ENCODE measurements around the gene SYNDIG1L. TPM values are rescaled to one million over a fixed set of nuclear protein-coding genes. Genes with fewer than 3 reads are reported as not detected.
"Not testable (repeated sequence)": the region's sequence is repeated elsewhere in the genome, so short reads cannot be mapped to it uniquely, and the experiment has no call there.

SYNDIG1L gene
- not detected for polyA plus RNA-seq (2013, experiment 1 of 2; ENCODE audit: insufficient read length)
- polyA plus RNA-seq (2013, experiment 2 of 2; ENCODE audit: insufficient read length), result not detected

- no peak for DNase-seq
Measured at GRCh38 chr14:74426202-74426582, at the start of gene SYNDIG1L. TSS of gene SYNDIG1L (minus strand) at chr14:74426210. CDS start at chr14:74409744, 16,466 bp downstream.

- DNase-seq, result peak; percentile 63
Measured at GRCh38 chr14:74475678-74476077, 49.7 kb upstream of the SYNDIG1L start.

DNA sequence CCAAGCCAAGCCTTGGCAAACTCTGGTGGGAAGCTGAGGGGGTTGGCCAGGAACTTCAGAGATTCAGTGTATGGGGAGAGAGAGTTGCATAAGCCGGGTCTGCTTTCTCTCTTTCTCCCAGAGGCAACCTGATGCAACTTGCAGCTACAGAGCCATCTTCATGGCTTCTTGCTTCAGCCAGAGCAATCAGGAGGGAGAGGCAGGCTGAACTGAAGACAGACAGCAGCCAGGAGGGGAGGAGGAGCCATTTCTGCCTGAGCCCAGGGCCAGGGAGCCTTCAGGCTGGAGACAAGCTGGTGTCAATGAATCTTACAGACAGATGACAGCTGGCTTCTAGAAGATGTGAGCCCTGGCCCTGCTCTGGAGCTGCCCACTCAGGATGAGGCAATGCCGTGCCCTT lies 48.4 kb upstream of the SYNDIG1L start:
- no peak for DNase-seq

DNA sequence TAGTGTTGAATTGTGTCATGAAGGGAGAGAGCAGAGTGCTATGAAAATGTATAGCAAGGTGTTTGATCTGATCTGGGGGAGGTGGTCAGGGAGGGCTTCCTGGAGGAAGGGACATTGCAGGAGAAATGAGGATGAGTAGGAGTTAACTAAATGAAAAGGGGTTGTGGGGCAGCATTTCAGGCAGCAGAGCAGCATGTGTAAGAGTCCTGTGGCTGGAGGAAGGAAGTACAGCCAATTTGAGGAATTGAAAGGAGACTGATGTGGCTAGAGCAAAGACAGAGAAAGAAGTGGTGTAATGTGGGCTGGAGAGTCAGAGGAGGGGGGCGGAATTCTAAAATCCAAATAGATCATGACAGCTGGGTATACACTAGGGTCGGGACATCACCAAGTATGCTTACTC lies 46.6 kb upstream of the SYNDIG1L start:
- no peak for DNase-seq

- no peak for DNase-seq
Measured at GRCh38 chr14:74469548-74470518, 43.8 kb upstream of the SYNDIG1L start.

- DNase-seq, result no peak
Measured at GRCh38 chr14:74468513-74468912, 42.5 kb upstream of the SYNDIG1L start.

DNA sequence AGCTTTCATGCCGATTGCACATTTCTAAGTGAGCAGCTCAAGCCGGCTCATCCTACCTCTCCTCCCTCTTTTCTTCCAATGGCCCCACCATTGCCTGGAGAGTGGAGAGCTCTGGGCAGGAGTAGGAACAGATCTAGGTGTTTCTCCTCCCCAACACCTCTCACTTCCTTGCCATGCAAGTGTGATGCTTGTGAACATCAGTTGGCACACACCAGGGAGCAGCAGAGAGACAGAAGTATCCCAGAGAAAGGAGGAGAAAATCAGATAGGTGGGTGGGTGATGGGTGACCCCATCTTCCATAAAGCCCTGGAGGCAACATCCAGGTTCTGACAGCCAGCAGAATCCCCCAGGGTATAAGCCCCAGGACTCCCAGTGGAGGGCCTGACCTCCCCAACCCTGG lies 39.3 kb upstream of the SYNDIG1L start:
- no peak for DNase-seq

- DNase-seq, result no peak
Measured at GRCh38 chr14:74464785-74465184, 38.8 kb upstream of the SYNDIG1L start.

DNA sequence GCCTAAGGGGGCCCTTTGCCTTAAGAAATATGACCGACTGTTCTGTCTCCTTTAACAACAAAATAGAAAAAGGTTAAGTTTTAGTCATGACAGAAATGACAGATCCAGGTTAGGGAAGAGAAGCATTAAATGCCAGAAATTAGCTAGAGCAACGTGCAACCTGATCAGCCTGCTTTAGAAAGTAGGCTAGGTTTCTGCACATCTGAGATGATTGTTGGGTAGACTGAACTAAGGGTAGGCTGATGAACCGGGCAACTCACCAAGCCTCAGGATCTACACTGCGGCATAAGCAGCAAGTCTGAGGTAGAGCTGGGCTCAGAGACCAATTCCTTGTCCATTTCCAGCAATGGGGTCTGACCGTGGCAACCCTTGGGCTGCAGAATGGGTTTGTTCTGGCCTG lies 37.7 kb upstream of the SYNDIG1L start:
- DNase-seq, result no peak

DNA sequence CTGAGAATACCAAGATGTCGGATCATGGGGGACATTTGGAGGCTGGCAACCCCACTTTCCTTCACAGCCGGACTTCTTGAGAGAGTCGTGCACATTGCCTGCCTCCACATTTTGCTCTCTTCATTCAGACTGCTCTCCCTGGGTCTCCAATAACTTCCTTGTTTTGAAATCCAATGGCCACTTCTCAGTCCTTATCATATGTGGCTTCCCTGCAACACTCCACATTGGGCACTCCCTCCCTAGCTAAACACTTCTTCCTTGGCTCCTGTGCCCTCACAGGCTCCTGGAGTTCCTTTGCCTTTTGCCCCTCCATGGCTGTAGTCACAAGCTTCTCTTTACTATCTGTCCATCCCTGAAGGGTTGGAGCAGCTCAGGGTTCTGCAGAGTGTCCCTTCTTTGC lies 37.0 kb upstream of the SYNDIG1L start:
- no peak for DNase-seq

- DNase-seq, result no peak
Measured at GRCh38 chr14:74459976-74460375, 34.0 kb upstream of the SYNDIG1L start.

DNA sequence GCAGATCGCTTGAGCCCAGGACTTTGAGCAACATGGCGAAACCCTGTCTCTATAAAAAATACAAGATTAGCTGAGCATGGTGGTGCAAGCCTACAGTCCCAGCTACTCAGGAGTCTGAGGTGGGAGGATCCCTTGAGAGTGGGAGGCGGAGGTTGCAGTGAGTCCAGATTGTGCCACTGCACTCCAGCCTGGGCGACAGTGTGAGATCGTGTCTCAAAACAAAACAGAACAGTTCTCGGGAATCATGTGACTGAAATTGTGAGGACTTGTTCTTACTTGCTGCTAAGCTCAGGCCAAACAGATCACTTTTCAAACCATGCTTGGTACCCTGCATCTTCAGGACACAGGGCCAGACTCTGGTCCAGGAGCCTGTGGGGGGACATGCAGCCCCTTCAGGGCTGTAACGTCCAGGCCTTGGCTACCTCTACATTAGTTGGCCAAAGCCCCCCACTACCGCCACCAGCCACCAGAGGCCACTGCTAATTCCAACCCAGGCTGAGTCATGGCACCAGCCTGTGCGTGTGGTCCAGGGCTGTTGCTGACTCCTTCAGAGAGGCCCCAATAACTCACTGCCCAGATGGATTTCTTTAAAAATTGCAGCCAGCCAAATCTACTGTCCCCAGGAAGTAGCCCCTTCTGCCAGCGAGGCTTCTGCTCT lies 33.4 kb upstream of the SYNDIG1L start:
- DNase-seq, result peak; percentile 62

DNA sequence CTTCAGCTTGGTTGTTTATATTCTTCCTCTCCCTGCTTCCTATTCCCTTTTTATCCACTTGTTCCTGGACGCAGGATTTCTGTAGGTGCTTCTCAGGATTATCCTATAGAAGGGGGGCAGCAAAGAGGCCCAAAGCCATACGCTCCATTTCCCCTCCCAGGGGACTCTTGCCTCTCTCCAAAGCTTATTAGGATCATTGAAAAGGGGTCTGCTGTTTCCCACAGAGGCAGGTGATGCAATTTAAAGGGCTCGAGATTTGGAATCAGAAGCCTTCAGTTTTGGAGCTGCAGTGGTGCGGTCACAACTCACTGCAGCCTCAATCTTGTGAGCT lies 31.5 kb upstream of the SYNDIG1L start:
- DNase-seq, result no peak

DNA sequence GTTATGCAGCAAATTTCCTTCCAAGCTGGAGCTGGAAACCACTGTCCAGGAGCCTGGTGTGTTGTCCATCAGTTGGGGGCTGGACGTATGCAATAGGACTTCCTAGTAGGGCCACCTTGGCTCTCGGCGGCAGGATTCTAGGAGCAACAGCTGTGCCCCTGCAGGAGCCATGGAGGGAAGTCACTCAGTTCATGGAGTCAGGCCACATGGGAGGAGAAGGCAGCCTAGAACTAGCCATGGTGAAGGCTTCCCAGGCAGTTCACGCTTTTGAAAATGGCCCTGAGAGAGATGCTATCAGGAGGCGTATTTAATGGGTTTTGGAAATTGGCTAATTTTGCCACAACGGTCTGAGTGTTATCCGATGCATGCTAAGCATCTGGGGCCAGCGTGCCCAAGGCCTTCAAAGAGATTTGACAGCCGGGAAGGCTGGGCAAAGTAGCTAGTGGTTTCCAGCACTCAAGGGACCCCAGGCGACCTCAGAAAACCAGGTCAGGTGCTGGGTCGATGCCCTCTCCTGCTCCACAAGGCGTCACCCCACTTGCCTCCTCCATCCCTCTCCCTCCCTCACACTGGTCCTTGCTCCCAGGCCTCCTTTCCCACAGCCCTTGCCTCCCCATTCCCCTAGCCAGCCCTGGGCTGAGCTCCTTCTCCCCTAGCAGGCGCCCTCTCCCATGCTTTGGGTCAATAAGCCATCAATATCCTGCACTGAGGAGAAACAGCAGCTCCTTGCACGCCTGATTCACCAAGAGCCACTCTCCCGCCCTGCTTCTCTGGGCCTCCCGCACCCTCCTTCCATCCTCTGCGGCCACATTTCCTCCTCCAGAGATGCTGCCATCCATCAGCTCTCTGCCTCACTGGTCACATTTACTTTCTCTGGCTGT lies 30.9 kb upstream of the SYNDIG1L start:
- no peak for DNase-seq

GRCh38 chr14:74454397-74454796 lies 28.4 kb upstream of the SYNDIG1L start:
- not testable (repeated sequence) for DNase-seq

DNA sequence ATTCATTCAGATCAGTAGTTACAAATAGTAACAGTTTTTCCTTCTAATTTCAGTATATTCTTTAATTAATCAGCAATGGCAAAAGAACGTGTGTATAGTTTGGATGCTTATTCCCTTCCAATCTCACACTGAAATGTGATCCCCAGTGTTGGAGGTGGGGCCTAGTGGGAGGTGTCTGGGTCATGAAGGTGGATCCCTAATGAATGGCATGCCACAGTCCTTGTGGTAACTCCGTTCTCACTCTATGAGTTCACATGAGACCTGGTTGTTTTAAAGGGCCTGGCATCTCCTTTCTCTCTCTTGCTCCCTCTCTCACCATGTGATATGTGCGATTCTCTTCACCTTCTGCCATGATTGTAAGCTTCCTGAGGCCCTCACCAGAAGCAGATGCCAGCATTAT lies 18.9 kb upstream of the SYNDIG1L start:
- DNase-seq, result no peak

- no peak for DNase-seq
Measured at GRCh38 chr14:74442757-74443156, 16.7 kb upstream of the SYNDIG1L start.

DNA sequence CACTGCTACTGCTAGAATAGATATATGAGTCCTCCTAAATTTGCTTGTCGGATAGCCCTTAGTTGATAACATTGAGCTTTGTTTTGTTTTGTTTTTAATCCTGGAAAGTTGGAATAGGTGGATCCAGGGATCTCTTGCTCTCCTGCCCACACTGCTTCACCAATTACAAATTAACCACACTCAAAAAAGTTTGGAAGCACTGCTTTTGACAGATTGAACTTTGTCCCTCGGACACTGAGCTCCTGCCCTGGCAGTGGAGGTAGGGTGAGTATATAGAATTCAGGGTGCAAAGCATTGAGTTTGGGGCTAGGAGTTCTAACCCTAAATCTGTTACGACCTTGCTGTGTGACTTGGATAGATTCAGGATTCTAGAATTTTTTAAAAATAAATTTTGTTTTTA lies 15.1 kb upstream of the SYNDIG1L start:
- no peak for DNase-seq

DNA sequence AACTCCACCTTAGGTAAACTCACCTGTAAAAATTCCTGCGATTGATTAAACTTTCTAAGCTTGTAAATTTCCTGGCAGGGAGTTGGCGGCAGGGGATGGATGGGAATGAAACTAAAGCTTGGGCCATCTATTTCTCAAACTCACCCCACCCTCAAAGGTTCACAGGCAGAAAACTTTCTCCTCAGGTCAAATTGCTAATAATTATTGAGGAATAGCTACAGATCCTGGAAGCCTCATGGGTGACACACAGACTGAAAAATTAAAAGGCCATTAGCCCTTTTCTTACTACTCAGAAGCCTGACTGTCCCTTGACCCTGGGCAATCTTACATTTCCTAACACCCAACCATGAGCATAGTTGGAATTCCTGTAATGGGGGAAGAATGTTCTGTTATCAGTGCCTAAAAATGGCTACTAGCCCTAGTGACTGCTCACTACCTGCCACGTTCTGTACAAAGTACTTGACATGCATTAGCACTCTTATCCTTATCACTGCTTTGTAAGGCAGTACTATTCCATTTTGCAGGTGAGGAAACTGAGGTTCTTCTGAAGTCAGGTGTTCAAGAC lies 12.4 kb upstream of the SYNDIG1L start:
- no peak for DNase-seq

GRCh38 chr14:74437496-74438053 lies 11.6 kb upstream of the SYNDIG1L start:
- peak; percentile 8 for DNase-seq

DNA sequence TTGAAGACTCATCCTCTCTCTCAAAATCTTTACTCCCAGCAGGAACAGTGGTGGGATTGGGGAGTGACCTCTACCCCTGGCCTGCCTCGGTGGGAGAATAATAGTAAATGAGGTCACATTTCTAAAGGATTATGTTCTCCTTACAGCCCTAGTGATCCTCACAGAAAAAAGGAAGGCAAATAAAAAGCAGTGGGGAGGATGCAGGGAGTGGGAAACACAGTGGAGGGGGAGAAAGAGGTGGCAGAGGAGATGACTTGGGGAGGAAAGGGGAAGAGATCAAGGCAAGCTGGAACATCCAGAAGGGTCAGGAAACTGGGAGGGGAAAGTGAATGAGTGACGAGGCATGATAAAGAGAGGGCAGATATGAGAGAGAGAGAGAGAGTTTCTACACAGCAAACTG lies 8.3 kb upstream of the SYNDIG1L start:
- no peak for DNase-seq

DNA sequence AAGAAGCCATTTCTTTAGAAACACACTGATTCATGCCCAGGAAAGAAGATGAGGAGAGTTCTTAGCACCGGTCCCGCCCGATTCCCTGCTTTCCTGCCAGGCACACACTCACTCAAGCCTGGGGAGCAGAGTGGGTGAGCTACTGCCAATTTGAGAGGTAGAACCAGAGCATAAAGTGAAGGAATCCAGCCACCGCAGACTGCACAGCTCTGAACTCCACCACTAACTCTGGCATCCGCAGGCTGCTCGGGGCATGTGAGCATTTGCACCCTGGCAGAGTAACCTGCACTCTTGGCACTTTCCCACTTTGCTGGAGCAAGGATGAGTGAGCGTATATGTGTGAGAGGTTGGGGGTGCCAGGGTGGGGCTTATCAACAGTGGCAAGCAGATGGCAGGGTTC lies 4.0 kb upstream of the SYNDIG1L start:
- no peak for DNase-seq

All from fibroblast of skin of scalp (primary cell).